H9 (cell line): ENCODE results near the gene KIFC3. TPM values are rescaled to one million over a fixed set of nuclear protein-coding genes. Genes with fewer than 3 reads are reported as not detected.

Source experiments
- DNase-seq: peaks from one replicate; pipeline ENCODE4 v3.0.0-alpha.2; 2017
- H2AFZ ChIP-seq: one replicate; pipeline ENCODE4 v1.6.1; 2013; ENCODE audit warnings: mild to moderate bottlenecking, low read length, control low read depth, moderate library complexity
- H2AK5ac ChIP-seq: 2 replicates; pipeline ENCODE4 v1.6.1; 2013; ENCODE audit warnings: low read length, control low read depth, mixed read lengths; ENCODE audit not compliant: insufficient read length
- H2BK120ac ChIP-seq: one replicate; pipeline ENCODE4 v1.6.1; 2013; ENCODE audit warnings: low read depth, mild to moderate bottlenecking, low read length, control low read depth, inconsistent platforms; ENCODE audit not compliant: poor library complexity, severe bottlenecking
- H2BK12ac ChIP-seq: 2 replicates; pipeline ENCODE4 v1.6.1; 2013; ENCODE audit warnings: low read length, control low read depth, mixed read lengths, low read depth; ENCODE audit not compliant: insufficient read length
- H2BK15ac ChIP-seq: 2 replicates; pipeline ENCODE4 v1.6.1; 2013; ENCODE audit warnings: low read depth, low read length, control low read depth
- H2BK20ac ChIP-seq: one replicate; pipeline ENCODE4 v1.6.1; 2013; ENCODE audit warnings: low read depth, mild to moderate bottlenecking, low read length, control low read depth, inconsistent platforms; ENCODE audit not compliant: poor library complexity, severe bottlenecking
- H2BK5ac ChIP-seq: 2 replicates; pipeline ENCODE4 v1.6.1; 2013; ENCODE audit warnings: low read length, control low read depth, mixed read lengths; ENCODE audit not compliant: insufficient read length
- H3K14ac ChIP-seq: 2 replicates; pipeline ENCODE4 v1.6.1; 2013; ENCODE audit warnings: low read length, control low read depth; ENCODE audit not compliant: insufficient read depth
- H3K18ac ChIP-seq: 2 replicates; pipeline ENCODE4 v1.6.1; 2013; ENCODE audit warnings: low read depth, mild to moderate bottlenecking, mixed read lengths, low read length, control low read depth; ENCODE audit not compliant: insufficient read length
- H3K23ac ChIP-seq: 2 replicates; pipeline ENCODE4 v1.6.1; 2013; ENCODE audit warnings: low read length, control low read depth, mixed read lengths, low read depth; ENCODE audit not compliant: insufficient read length
- H3K23me2 ChIP-seq: 2 replicates; pipeline ENCODE4 v1.6.1; 2013; ENCODE audit warnings: low read depth, mild to moderate bottlenecking, mixed read lengths, low read length, control low read depth; ENCODE audit not compliant: insufficient read length, poor library complexity, severe bottlenecking
- H3K27ac ChIP-seq: 2 replicates; pipeline ENCODE4 v1.5.1; 2013; ENCODE audit warnings: low read length, control low read depth, mixed read lengths, low read depth; ENCODE audit not compliant: insufficient read length
- H3K27me3 ChIP-seq: 2 replicates; pipeline ENCODE4 v1.6.1; 2013; ENCODE audit warnings: low read length, control low read depth, inconsistent platforms; ENCODE audit not compliant: insufficient read depth
- H3K4ac ChIP-seq: 2 replicates; pipeline ENCODE4 v1.6.1; 2013; ENCODE audit warnings: low read depth, mild to moderate bottlenecking, control low read depth, inconsistent platforms, low read length, moderate library complexity
- H3K4me1 ChIP-seq: 2 replicates; pipeline ENCODE4 v1.6.1; 2013; ENCODE audit warnings: low read length, control low read depth, inconsistent platforms; ENCODE audit not compliant: insufficient read depth
- H3K4me2 ChIP-seq: 2 replicates; pipeline ENCODE4 v1.6.1; 2013; ENCODE audit warnings: low read length, control low read depth, mixed read lengths; ENCODE audit not compliant: insufficient read length, insufficient read depth
- H3K56ac ChIP-seq: 2 replicates; pipeline ENCODE4 v1.6.1; 2013; ENCODE audit warnings: low read depth, mild to moderate bottlenecking, mixed read lengths, low read length, control low read depth; ENCODE audit not compliant: insufficient read length
- H3K79me1 ChIP-seq: 2 replicates; pipeline ENCODE4 v1.6.1; 2013; ENCODE audit warnings: low read depth, mild to moderate bottlenecking, moderate library complexity, low read length, control low read depth, inconsistent platforms; ENCODE audit not compliant: insufficient read depth, poor library complexity, severe bottlenecking
- H3K79me2 ChIP-seq: 2 replicates; pipeline ENCODE4 v1.6.1; 2013; ENCODE audit warnings: low read length, control low read depth, inconsistent platforms; ENCODE audit not compliant: insufficient read depth
- H3K9ac ChIP-seq: 2 replicates; pipeline ENCODE4 v1.6.1; 2013; ENCODE audit warnings: low read length, control low read depth, mixed read lengths; ENCODE audit not compliant: insufficient read length; ENCODE audit errors: extremely low read depth
- H3K9me3 ChIP-seq: one replicate; pipeline ENCODE4 v1.6.1; 2013; ENCODE audit warnings: low read depth, low read length, inconsistent platforms; ENCODE audit not compliant: control insufficient read depth
- H3T11ph ChIP-seq: one replicate; pipeline ENCODE4 v1.6.1; 2013; ENCODE audit warnings: mild to moderate bottlenecking, low read length, control low read depth, inconsistent platforms
- H4K20me1 ChIP-seq: one replicate; pipeline ENCODE4 v1.6.1; 2013; ENCODE audit not compliant: control insufficient read depth, insufficient read length, insufficient read depth
- H4K5ac ChIP-seq: 2 replicates; pipeline ENCODE4 v1.6.1; 2013; ENCODE audit warnings: low read depth, mild to moderate bottlenecking, mixed read lengths, low read length, control low read depth; ENCODE audit not compliant: insufficient read length
- H4K8ac ChIP-seq: replicated peaks from 2 replicates; pipeline ENCODE4 v1.6.1; 2013; ENCODE audit warnings: low read length, control low read depth, mixed read lengths, low read depth; ENCODE audit not compliant: insufficient read length
- H4K91ac ChIP-seq: 2 replicates; pipeline ENCODE4 v1.6.1; 2013; ENCODE audit warnings: low read depth, mild to moderate bottlenecking, moderate library complexity, mixed read lengths, low read length, control low read depth; ENCODE audit not compliant: insufficient read length
- H3K27ac Mint-ChIP-seq, 3 experiments: 2 replicates in 2 of 3; 3 replicates in 1 of 3; pipeline ENCODE4 v1.8.0; 2020 to 2021; ENCODE audit warnings: mixed read lengths in 3 of 3, mild to moderate bottlenecking in 1 of 3, moderate library complexity in 1 of 3
- H3K27me3 Mint-ChIP-seq: 2 replicates; pipeline ENCODE4 v1.8.0; 2021; ENCODE audit warnings: low read depth, mild to moderate bottlenecking, moderate library complexity, mixed read lengths
- H3K36me3 Mint-ChIP-seq, 3 experiments: 2 replicates in 2 of 3; 3 replicates in 1 of 3; pipeline ENCODE4 v1.8.0; 2020 to 2021; ENCODE audit warnings: low read depth in 3 of 3, mixed read lengths in 3 of 3; ENCODE audit not compliant: insufficient read depth in 1 of 3
- H3K4me1 Mint-ChIP-seq, 2 experiments: 2 replicates each; pipeline ENCODE4 v1.8.0; 2020; ENCODE audit warnings: mixed read lengths in 2 of 2
- H3K4me3 Mint-ChIP-seq, 2 experiments: 2 replicates in 1 of 2; 3 replicates in 1 of 2; pipeline ENCODE4 v1.8.0; 2020 to 2021; ENCODE audit warnings: mild to moderate bottlenecking in 2 of 2, mixed read lengths in 2 of 2, moderate library complexity in 1 of 2
- H3K9me3 Mint-ChIP-seq, 2 experiments: 2 replicates in 1 of 2; 3 replicates in 1 of 2; pipeline ENCODE4 v1.8.0; 2020; ENCODE audit warnings: mild to moderate bottlenecking in 2 of 2, mixed read lengths in 2 of 2, moderate library complexity in 1 of 2
- WGBS: extraction: QIAGEN DNeasy Blood & Tissue Kit; methylation state at CpG from one replicate; pipeline ENCODE4 v1.1.7; 2013; ENCODE audit warnings: missing lambda C conversion rate, low lambda C conversion rate, mixed read lengths; ENCODE audit not compliant: insufficient read length; ENCODE audit errors: extremely low coverage; 5-methylcytosine and 5-hydroxymethylcytosine counted together
- total RNA-seq: library from RNA; stranded (reverse); gene quantifications from 2 replicates; pipeline ENCODE4 v1.2.1, GENCODE V29; 2021
- TF ChIP-seq, protein P1 (sequence below): fragments of 200-600 bp; sonication (generic); conservative IDR thresholded peaks from 3 replicates; pipeline ENCODE4 v1.8.0; 2021; ENCODE audit warnings: antibody characterized with exemption, mild to moderate bottlenecking

The KIFC3 gene
- total RNA-seq, 1 experiment from 2014 or later = 5.0 TPM

DNA sequence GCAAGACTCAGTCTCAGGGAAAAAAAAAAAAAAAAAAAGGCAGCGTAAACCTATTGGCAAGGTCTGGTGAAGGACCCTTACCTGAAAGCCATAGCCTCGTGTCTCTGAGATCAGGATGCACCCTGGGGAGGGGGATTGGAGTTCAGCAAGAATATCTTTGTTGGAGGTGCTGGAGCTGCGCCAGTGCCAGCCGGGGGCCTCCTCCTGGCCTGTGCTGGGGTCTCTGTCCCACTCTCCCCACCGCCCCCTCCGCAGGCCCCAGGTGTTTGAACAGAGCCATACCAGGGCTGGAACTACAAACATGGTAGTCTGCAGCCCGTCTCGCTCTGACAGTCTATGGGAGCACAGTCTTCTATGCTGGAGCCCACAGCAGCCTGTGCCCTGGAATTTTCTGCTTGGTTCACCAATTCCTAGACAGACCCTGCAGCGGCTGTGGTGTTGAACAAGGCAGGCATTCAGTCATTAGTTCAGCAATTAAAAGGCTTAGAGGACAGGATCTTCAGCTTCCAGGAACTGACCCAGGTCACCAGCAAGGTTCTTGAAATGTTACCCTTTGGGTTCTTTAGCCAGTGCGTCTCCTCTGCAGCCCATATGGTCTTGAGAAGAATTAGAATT lies 42.2 kb upstream of the KIFC3 start:
- no peaks in the 10 kb centered on the region for H3K9me3 ChIP-seq
- no peaks in the 10 kb centered on the region for H3K79me2 ChIP-seq
- no peaks in the 10 kb centered on the region for H4K20me1 ChIP-seq
- no peaks in the 10 kb centered on the region for H3K79me1 ChIP-seq
- H3K27me3 ChIP-seq = no peaks in the 10 kb centered on the region; the same call in 1 of the 2 replicates
- no peak overlapping the region for H2BK12ac ChIP-seq
- no peak overlapping the region for H3K56ac ChIP-seq
- no peak overlapping the region for H4K5ac ChIP-seq
- Mint-ChIP-seq H3K4me3 (no peak overlapping the region), H3K27ac (no peak overlapping the region), H3K4me1 (peaks cover 44 to 49% of the 10 kb centered on the region in 2 experiments), H3K9me3 (0 out of 5 replicates have a peak, but pooled peaks cover 0 to 3% of the 10 kb centered on the region in 2 experiments), H3K36me3 (no peaks in the 10 kb centered on the region), H3K27me3 (peaks cover 12% of the 10 kb centered on the region)
- no peak for DNase-seq
- no peak overlapping the region for H3K4me2 ChIP-seq
- H3K23ac ChIP-seq = no peak overlapping the region
- H3K23me2 ChIP-seq = no peaks in the 10 kb centered on the region
- H3K18ac ChIP-seq = no peak overlapping the region
- H2AFZ ChIP-seq = no peak overlapping the region
- H2BK5ac ChIP-seq = no peak overlapping the region
- no CpG with 5 or more reads among the region's 10 CpGs for WGBS
- no peak overlapping the region for H2BK15ac ChIP-seq
- H2AK5ac ChIP-seq = no peak overlapping the region
- no peak overlapping the region for H3K9ac ChIP-seq
- H3K27ac ChIP-seq = no peak overlapping the region
- H3K14ac ChIP-seq = no peak overlapping the region
- peaks cover 6% of the 10 kb centered on the region; the same call in 1 of the 2 replicates for H3K4me1 ChIP-seq
- no peak overlapping the region for H3K4ac ChIP-seq
- H2BK120ac ChIP-seq = no peak overlapping the region
- no peak overlapping the region for H4K91ac ChIP-seq
- no peak overlapping the region for H3T11ph ChIP-seq
- H4K8ac ChIP-seq = no peak overlapping the region
- H2BK20ac ChIP-seq = no peak overlapping the region
- TF ChIP-seq, protein P1, sequence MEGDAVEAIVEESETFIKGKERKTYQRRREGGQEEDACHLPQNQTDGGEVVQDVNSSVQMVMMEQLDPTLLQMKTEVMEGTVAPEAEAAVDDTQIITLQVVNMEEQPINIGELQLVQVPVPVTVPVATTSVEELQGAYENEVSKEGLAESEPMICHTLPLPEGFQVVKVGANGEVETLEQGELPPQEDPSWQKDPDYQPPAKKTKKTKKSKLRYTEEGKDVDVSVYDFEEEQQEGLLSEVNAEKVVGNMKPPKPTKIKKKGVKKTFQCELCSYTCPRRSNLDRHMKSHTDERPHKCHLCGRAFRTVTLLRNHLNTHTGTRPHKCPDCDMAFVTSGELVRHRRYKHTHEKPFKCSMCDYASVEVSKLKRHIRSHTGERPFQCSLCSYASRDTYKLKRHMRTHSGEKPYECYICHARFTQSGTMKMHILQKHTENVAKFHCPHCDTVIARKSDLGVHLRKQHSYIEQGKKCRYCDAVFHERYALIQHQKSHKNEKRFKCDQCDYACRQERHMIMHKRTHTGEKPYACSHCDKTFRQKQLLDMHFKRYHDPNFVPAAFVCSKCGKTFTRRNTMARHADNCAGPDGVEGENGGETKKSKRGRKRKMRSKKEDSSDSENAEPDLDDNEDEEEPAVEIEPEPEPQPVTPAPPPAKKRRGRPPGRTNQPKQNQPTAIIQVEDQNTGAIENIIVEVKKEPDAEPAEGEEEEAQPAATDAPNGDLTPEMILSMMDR = no peak
